ENCODE data around the gene UBE2I. TPM values are rescaled to one million over a fixed set of nuclear protein-coding genes. Genes with fewer than 3 reads are reported as not detected.

Gene UBE2I
- total RNA-seq, 1 experiment from 2014 or later, result 229 TPM

DNA sequence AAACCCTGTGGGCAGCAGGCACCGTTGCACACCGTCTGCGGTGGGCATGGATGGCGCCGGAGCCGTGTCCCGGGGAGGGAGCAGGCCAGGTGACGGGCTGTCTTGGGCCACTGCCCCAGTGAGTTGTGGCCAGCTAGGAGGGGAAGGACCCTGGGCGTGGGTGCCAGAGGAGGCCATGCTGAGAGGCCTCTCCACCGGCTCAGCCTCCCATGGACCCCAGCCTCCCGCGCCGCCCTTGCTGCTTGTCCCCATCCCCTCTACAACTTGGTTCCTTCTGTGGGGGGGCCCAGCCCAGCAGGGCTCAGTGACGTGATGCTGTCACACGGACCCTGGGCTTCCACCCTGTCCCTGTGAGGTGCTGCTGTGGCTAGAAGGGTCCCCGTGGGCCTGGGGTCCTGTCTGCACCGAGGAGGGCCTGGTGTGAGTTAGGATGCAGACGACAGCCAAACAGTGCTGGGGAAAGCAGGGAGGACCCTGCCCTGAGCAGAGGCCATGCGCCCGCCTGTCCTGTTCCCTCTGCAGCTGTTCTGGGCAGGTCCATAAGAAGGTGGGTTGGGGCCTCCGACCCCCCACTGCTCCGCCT, 11.3 kb downstream of the UBE2I start:
- ChIA-PET CTCF (no interaction called here), POLR2A (no interaction called here)
- Mint-ChIP-seq H3K27me3 (ENCODE audit: low read depth) (no peaks in the 10 kb centered on the region), H3K9me3 (no peaks in the 10 kb centered on the region), H3K36me3 (peaks cover 64% of the 10 kb centered on the region), H3K27ac (no peak overlapping the region), H3K4me3 (no peak overlapping the region), H3K4me1 (0 out of 2 replicates have a peak, but pooled peaks cover 3% of the 10 kb centered on the region)
- TF ChIP-seq ATF1 (CRISPR knock-in tag; IDR thresholded peaks at IDR 0.05), result no peak
- TF ChIP-seq CREM (CRISPR knock-in tag; IDR thresholded peaks at IDR 0.05), result no peak
- TF ChIP-seq, protein P1, sequence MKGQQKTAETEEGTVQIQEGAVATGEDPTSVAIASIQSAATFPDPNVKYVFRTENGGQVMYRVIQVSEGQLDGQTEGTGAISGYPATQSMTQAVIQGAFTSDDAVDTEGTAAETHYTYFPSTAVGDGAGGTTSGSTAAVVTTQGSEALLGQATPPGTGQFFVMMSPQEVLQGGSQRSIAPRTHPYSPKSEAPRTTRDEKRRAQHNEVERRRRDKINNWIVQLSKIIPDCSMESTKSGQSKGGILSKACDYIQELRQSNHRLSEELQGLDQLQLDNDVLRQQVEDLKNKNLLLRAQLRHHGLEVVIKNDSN (CRISPR knock-in tag; IDR thresholded peaks at IDR 0.05), result no peak
- TF ChIP-seq PRRX2 (CRISPR knock-in tag; IDR thresholded peaks at IDR 0.05), result no peak
- ATAC-seq, result no peak
- DNase-seq (ENCODE audit: low spot score), result no peak

GRCh38 chr16:1322407-1322806, 13.0 kb downstream of the UBE2I start:
- CTCF ChIA-PET, result no interaction called here
- ATAC-seq (no peak), DNase-seq (ENCODE audit: low spot score) (no peak)
- Mint-ChIP-seq H3K4me3 (no peak overlapping the region), H3K27me3 (ENCODE audit: low read depth) (no peaks in the 10 kb centered on the region), H3K9me3 (no peaks in the 10 kb centered on the region), H3K27ac (no peak overlapping the region), H3K4me1 (peaks cover 5% of the 10 kb centered on the region; the same call in 1 of the 2 replicates), H3K36me3 (peaks cover 48% of the 10 kb centered on the region)
- TF ChIP-seq ZNF121 (CRISPR knock-in tag; IDR thresholded peaks at IDR 0.05) (peak; percentile 64), ZNF396 (CRISPR knock-in tag; IDR thresholded peaks at IDR 0.05; ENCODE audit: borderline replicate concordance) (no peak), NFATC4 (CRISPR knock-in tag; IDR thresholded peaks at IDR 0.05) (no peak)
- POLR2A ChIA-PET, result no interaction called here

- peaks cover 36% of the 10 kb centered on the region for H3K36me3 Mint-ChIP-seq
- no peak overlapping the region; the same call in 1 of the 2 replicates for H3K27ac Mint-ChIP-seq
- peaks cover 5% of the 10 kb centered on the region; the same call in 1 of the 2 replicates for H3K4me1 Mint-ChIP-seq
- H3K9me3 Mint-ChIP-seq, result no peaks in the 10 kb centered on the region
- no peak for ATAC-seq
- no peaks in the 10 kb centered on the region for H3K27me3 Mint-ChIP-seq (ENCODE audit: low read depth)
- CTCF ChIA-PET, result interaction anchor here (0.7 to 1.1 kb wide), 2 partner anchors 14 to 34 kb away, joined by 3 to 5 read pairs; partner anchors contain the start of gene UBE2I
- TF ChIP-seq ZNF512 (CRISPR knock-in tag; IDR thresholded peaks at IDR 0.05; ENCODE audit: borderline replicate concordance), result no peak
- TF ChIP-seq GRHL2 (CRISPR knock-in tag; IDR thresholded peaks at IDR 0.05; ENCODE audit: insufficient replicate concordance, severe bottlenecking), result no peak
- no peak for TF ChIP-seq FOXP1 (CRISPR knock-in tag; IDR thresholded peaks at IDR 0.05; ENCODE audit: borderline replicate concordance)
- TF ChIP-seq, protein P2, sequence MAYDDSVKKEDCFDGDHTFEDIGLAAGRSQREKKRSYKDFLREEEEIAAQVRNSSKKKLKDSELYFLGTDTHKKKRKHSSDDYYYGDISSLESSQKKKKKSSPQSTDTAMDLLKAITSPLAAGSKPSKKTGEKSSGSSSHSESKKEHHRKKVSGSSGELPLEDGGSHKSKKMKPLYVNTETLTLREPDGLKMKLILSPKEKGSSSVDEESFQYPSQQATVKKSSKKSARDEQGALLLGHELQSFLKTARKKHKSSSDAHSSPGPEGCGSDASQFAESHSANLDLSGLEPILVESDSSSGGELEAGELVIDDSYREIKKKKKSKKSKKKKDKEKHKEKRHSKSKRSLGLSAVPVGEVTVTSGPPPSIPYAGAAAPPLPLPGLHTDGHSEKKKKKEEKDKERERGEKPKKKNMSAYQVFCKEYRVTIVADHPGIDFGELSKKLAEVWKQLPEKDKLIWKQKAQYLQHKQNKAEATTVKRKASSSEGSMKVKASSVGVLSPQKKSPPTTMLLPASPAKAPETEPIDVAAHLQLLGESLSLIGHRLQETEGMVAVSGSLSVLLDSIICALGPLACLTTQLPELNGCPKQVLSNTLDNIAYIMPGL (CRISPR knock-in tag; IDR thresholded peaks at IDR 0.05), result no peak
- TF ChIP-seq ZNF121 (CRISPR knock-in tag; IDR thresholded peaks at IDR 0.05), result no peak
- TF ChIP-seq, protein P3, sequence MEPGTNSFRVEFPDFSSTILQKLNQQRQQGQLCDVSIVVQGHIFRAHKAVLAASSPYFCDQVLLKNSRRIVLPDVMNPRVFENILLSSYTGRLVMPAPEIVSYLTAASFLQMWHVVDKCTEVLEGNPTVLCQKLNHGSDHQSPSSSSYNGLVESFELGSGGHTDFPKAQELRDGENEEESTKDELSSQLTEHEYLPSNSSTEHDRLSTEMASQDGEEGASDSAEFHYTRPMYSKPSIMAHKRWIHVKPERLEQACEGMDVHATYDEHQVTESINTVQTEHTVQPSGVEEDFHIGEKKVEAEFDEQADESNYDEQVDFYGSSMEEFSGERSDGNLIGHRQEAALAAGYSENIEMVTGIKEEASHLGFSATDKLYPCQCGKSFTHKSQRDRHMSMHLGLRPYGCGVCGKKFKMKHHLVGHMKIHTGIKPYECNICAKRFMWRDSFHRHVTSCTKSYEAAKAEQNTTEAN (CRISPR knock-in tag; IDR thresholded peaks at IDR 0.05), result no peak
- TF ChIP-seq, protein P4, sequence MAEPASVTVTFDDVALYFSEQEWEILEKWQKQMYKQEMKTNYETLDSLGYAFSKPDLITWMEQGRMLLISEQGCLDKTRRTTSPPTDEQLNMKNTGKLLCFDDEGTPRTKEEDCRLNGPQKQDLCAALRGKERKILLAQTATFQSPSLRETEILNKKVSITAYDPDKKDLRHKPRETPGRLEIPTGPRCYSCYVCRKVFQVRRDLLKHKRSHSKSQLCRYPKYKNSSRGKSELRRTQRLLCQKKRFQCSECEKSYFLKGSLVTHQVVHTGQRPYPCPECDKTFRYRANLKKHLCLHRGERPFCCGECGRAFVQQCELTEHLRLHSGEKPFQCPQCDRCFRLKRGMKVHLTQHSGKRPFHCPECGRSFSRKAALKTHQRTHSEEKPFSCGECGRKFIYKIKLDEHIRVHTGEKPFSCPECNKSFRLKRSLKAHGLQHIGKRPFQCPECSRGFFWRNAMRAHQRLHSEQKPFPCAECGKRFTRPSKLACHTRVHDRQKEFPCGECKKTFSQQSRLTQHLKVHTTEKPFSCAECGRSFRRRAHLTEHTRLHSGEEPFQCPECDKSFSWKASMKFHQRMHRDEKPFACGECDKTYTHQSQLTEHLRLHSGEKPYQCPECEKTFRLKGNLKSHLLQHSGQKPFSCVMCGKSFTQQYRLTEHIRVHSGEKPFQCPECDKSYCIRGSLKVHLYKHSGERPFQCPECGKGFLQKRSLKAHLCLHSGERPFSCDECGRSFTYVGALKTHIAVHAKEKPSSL (CRISPR knock-in tag; conservative IDR thresholded peaks at IDR 0.05), result no peak
- TF ChIP-seq SMAD3 (CRISPR knock-in tag; IDR thresholded peaks at IDR 0.05; ENCODE audit: borderline replicate concordance), result no peak
- TF ChIP-seq ZNF416 (CRISPR knock-in tag; IDR thresholded peaks at IDR 0.05), result no peak
- TF ChIP-seq ZNF396 (CRISPR knock-in tag; IDR thresholded peaks at IDR 0.05; ENCODE audit: borderline replicate concordance), result no peak
- TF ChIP-seq CREM (CRISPR knock-in tag; IDR thresholded peaks at IDR 0.05), result no peak
- no peak for TF ChIP-seq TEAD4 (CRISPR knock-in tag; IDR thresholded peaks at IDR 0.05)
- no peak for TF ChIP-seq MYBL2 (CRISPR knock-in tag; IDR thresholded peaks at IDR 0.05)
- no peak for TF ChIP-seq RELA (CRISPR knock-in tag; IDR thresholded peaks at IDR 0.05; ENCODE audit: borderline replicate concordance)
- TF ChIP-seq NFYB (CRISPR knock-in tag; conservative IDR thresholded peaks at IDR 0.05; ENCODE audit: low read depth), result no peak
- no peak for TF ChIP-seq JUN (CRISPR knock-in tag; IDR thresholded peaks at IDR 0.05)
- no peak for TF ChIP-seq IRF2 (CRISPR knock-in tag; IDR thresholded peaks at IDR 0.05; ENCODE audit: borderline replicate concordance, low read depth)
- no peak for TF ChIP-seq ZNF671 (CRISPR knock-in tag; IDR thresholded peaks at IDR 0.05)
- no peak for TF ChIP-seq NFE2L1 (CRISPR knock-in tag; IDR thresholded peaks at IDR 0.05)
- no peak overlapping the region for H3K4me3 Mint-ChIP-seq
- no peak for DNase-seq (ENCODE audit: low spot score)
- POLR2A ChIA-PET, result no interaction called here
Observed at GRCh38 chr16:1323296-1324239, 14.1 kb downstream of the UBE2I start.

Data from WTC11 (cell line).